B cell (primary cell): ENCODE results near the gene GLYATL1. TPM values are rescaled to one million over a fixed set of nuclear protein-coding genes. Genes with fewer than 3 reads are reported as not detected.
A peak's percentile ranks its signal among the peaks of the same experiment; 100 is the strongest.

Source experiments
- ATAC-seq: fragments of 200-7000 bp; cut with Tn5 transposase; one replicate; pipeline ENCODE4 v1.10.0; 2021; ENCODE audit warnings: low read depth, mild to moderate bottlenecking, moderate number of reproducible peaks, moderate library complexity
- CTCF ChIA-PET: fragments of 350-600 bp; sonication (Branson Sonifier 250); formaldehyde crosslinking; loops from one replicate; lab custom pipeline; 2021; ENCODE audit warnings: antibody characterized with exemption, inconsistent platforms; lab: Charles Lee
- POLR2A ChIA-PET: fragments of 350-600 bp; sonication (Branson Sonifier 250); formaldehyde crosslinking; loops from one replicate; lab custom pipeline; 2021; ENCODE audit warnings: antibody characterized with exemption; lab: Charles Lee
- DNase-seq: peaks from one replicate; pipeline ENCODE4 v3.0.0; 2013
- H2AFZ ChIP-seq: 2 replicates; pipeline ENCODE4 v1.6.1; 2012; ENCODE audit warnings: mild to moderate bottlenecking, low read depth, low read length; ENCODE audit not compliant: insufficient read depth, poor library complexity, severe bottlenecking
- H3K27ac ChIP-seq, 2 donors: 1 replicate in 1 of 2; 2 replicates in 1 of 2; pipeline ENCODE4 v1.5.1; 2012 to 2013; ENCODE audit warnings: low read length in 2 of 2, mild to moderate bottlenecking in 2 of 2, moderate library complexity in 1 of 2
- H3K27me3 ChIP-seq, 4 experiments: fragments of 200-600 bp in 1 of 4; sonication (generic) in 1 of 4; replicated peaks in 1 of 4; 1 replicate in 2 of 4; 2 replicates in 2 of 4; pipeline versions ENCODE4 v1.6.1 to v1.7.0; 2013 to 2016; ENCODE audit warnings: low read length in 3 of 4, mild to moderate bottlenecking in 2 of 4, mixed read lengths in 1 of 4, moderate library complexity in 1 of 4; ENCODE audit not compliant: insufficient read depth in 4 of 4, control insufficient read depth in 3 of 4; ENCODE audit errors: control extremely low read depth in 1 of 4
- H3K36me3 ChIP-seq, 2 experiments: replicated peaks in 1 of 2; 1 replicate in 1 of 2; 2 replicates in 1 of 2; pipeline versions ENCODE4 v1.6.1 to v1.7.1; 2013; ENCODE audit warnings: low read length in 1 of 2; ENCODE audit not compliant: insufficient read depth in 2 of 2, control insufficient read depth in 1 of 2; ENCODE audit errors: control extremely low read depth in 1 of 2, extremely low read depth in 1 of 2
- H3K4me1 ChIP-seq, 2 donors: fragments of 200-600 bp in 1 of 2; sonication (generic) in 1 of 2; 1 replicate in 1 of 2; 2 replicates in 1 of 2; pipeline versions ENCODE4 v1.5.1 to v1.6.1; 2013 to 2017; ENCODE audit warnings: low read length in 2 of 2; ENCODE audit not compliant: control insufficient read depth in 2 of 2, insufficient read depth in 2 of 2
- H3K4me2 ChIP-seq: replicated peaks from 2 replicates; pipeline ENCODE3; 2012; ENCODE audit warnings: mild to moderate bottlenecking, low read depth, low read length; ENCODE audit not compliant: poor library complexity, severe bottlenecking
- H3K4me3 ChIP-seq, 5 experiments: fragments of 200-600 bp in 1 of 5; sonication (generic) in 1 of 5; 1 replicate in 3 of 5; 2 replicates in 2 of 5; pipeline versions ENCODE4 v1.5.1 to v1.7.0; 2011 to 2016; ENCODE audit warnings: low read length in 4 of 5, mild to moderate bottlenecking in 4 of 5, low read depth in 2 of 5, control low read depth in 1 of 5, moderate library complexity in 1 of 5; ENCODE audit not compliant: insufficient read depth in 1 of 5; ENCODE audit errors: control extremely low read depth in 1 of 5, extremely low read depth in 1 of 5
- H3K79me2 ChIP-seq: fragments of 200-600 bp; sonication (generic); one replicate; pipeline ENCODE4 v1.6.0; 2016; ENCODE audit warnings: low read length; ENCODE audit not compliant: control insufficient read depth, insufficient read depth
- H3K9ac ChIP-seq: fragments of 200-600 bp; sonication (generic); 2 replicates; pipeline ENCODE4 v1.6.1; 2017; ENCODE audit warnings: mild to moderate bottlenecking, low read length, moderate library complexity
- H3K9me3 ChIP-seq, 3 donors: one replicate each; pipeline versions ENCODE4 v1.6.1 to v1.7.1; 2013; ENCODE audit warnings: low read length in 2 of 3; ENCODE audit not compliant: control insufficient read depth in 2 of 3, insufficient read depth in 1 of 3; ENCODE audit errors: control extremely low read depth in 1 of 3
- H4K20me1 ChIP-seq: 2 replicates; pipeline ENCODE4 v1.6.0; 2012; ENCODE audit warnings: mild to moderate bottlenecking, low read length; ENCODE audit not compliant: insufficient read depth, control insufficient read depth, poor library complexity, severe bottlenecking
- H3K27ac Mint-ChIP-seq: one replicate; pipeline ENCODE4 v1.8.0; 2021; ENCODE audit warnings: mixed read lengths
- H3K27me3 Mint-ChIP-seq: one replicate; pipeline ENCODE4 v1.8.0; 2021; ENCODE audit warnings: mixed read lengths
- H3K4me1 Mint-ChIP-seq: one replicate; pipeline ENCODE4 v1.8.0; 2021; ENCODE audit warnings: mixed read lengths
- H3K4me3 Mint-ChIP-seq: one replicate; pipeline ENCODE4 v1.8.0; 2021; ENCODE audit warnings: mixed read lengths
- H3K9me3 Mint-ChIP-seq: one replicate; pipeline ENCODE4 v1.8.0; 2022; ENCODE audit warnings: mixed read lengths; ENCODE audit not compliant: insufficient read depth
- EZH2 ChIP-seq: IDR thresholded peaks from 2 replicates; pipeline ENCODE4 v1.6.1; 2012; ENCODE audit warnings: borderline replicate concordance, low read depth, mild to moderate bottlenecking, moderate library complexity, low read length; ENCODE audit not compliant: insufficient read depth, poor library complexity, severe bottlenecking
- WGBS: methylation state at CpG from one replicate; pipeline ENCODE4 v1.1.5; 2013; ENCODE audit warnings: missing lambda C conversion rate; ENCODE audit not compliant: insufficient coverage; 5-methylcytosine and 5-hydroxymethylcytosine counted together
- intact Hi-C: fragments of 100-400 bp; cut with micrococcal nuclease; formaldehyde crosslinking; loops from one replicate; pipeline ENCODE4 v1.10.0; 2022
- polyA plus RNA-seq: library from polyadenylated mRNA; depleted of rRNA; stranded (reverse); fragments of >200 nt; gene quantifications from 2 replicates; pipeline ENCODE4 v1.2.3, GENCODE V29; 2012
- total RNA-seq, 2 donors: library from RNA; stranded (reverse); fragments of 120-200 nt in 1 of 2; gene quantifications; 1 replicate in 1 of 2; 2 replicates in 1 of 2; pipeline versions ENCODE4 v1.2.3 to v1.2.4, GENCODE V29; 2013 to 2022
- TF ChIP-seq, protein P1 (sequence below): fragments of 200-600 bp; IDR thresholded peaks from one replicate; pipeline ENCODE4 v1.8.0; 2022; ENCODE audit warnings: antibody characterized with exemption, mild to moderate bottlenecking

The GLYATL1 gene
- total and polyA plus RNA-seq, 2 donors (not counting 1 experiment from before 2014, with no cell fraction given): not detected

DNA sequence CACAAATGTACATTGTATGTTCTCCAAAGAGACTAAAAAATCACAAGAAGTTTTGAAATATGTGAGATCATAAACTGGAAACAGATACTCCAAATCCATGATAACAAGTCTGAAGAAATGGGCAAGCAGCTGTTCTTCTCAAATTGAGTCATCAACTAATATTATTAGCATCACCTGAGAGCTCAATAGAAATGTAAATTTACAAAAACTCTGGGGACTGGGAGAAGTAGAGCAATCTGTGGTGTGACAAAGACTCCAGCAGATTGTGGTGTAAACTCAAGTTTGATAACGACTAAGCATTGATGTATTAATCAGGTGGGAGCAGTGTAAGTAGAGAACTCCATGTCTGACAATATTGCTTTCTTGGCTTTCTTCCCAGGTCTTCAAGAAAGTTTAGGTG, 53.2 kb downstream of the GLYATL1 start:
- no peak overlapping the region for H3K4me3 ChIP-seq
- H3K36me3 ChIP-seq: no peaks in the 10 kb centered on the region
- ATAC-seq (no peak), DNase-seq (no peak)
- Mint-ChIP-seq H3K4me3 (no peak overlapping the region), H3K4me1 (peaks cover 10% of the 10 kb centered on the region), H3K27ac (no peak overlapping the region), H3K9me3 (no peaks in the 10 kb centered on the region), H3K27me3 (no peaks in the 10 kb centered on the region)
- H4K20me1 ChIP-seq: no peaks in the 10 kb centered on the region
- H3K79me2 ChIP-seq: no peaks in the 10 kb centered on the region
- no peaks in the 10 kb centered on the region for H3K9me3 ChIP-seq
- no peak overlapping the region for H3K9ac ChIP-seq
- H3K4me1 ChIP-seq: peaks cover 6 to 8% of the 10 kb centered on the region in 2 donors
- intact Hi-C loops: no loop called here
- 71% methylated on average over 1 of the region's 1 CpG for WGBS
- TF ChIP-seq EZH2: no peak
- TF ChIP-seq, protein P1, sequence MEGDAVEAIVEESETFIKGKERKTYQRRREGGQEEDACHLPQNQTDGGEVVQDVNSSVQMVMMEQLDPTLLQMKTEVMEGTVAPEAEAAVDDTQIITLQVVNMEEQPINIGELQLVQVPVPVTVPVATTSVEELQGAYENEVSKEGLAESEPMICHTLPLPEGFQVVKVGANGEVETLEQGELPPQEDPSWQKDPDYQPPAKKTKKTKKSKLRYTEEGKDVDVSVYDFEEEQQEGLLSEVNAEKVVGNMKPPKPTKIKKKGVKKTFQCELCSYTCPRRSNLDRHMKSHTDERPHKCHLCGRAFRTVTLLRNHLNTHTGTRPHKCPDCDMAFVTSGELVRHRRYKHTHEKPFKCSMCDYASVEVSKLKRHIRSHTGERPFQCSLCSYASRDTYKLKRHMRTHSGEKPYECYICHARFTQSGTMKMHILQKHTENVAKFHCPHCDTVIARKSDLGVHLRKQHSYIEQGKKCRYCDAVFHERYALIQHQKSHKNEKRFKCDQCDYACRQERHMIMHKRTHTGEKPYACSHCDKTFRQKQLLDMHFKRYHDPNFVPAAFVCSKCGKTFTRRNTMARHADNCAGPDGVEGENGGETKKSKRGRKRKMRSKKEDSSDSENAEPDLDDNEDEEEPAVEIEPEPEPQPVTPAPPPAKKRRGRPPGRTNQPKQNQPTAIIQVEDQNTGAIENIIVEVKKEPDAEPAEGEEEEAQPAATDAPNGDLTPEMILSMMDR: no peak
- H3K27ac ChIP-seq: no peak overlapping the region
- ChIA-PET CTCF (interaction anchor here (1.0 kb wide), 1 partner anchor 9 kb away, joined by 3 read pairs; no protein-coding TSS in a partner anchor), POLR2A (no interaction called here)
- no peak overlapping the region for H3K4me2 ChIP-seq
- no peak overlapping the region for H2AFZ ChIP-seq
- H3K27me3 ChIP-seq: no peaks in the 10 kb centered on the region

DNA sequence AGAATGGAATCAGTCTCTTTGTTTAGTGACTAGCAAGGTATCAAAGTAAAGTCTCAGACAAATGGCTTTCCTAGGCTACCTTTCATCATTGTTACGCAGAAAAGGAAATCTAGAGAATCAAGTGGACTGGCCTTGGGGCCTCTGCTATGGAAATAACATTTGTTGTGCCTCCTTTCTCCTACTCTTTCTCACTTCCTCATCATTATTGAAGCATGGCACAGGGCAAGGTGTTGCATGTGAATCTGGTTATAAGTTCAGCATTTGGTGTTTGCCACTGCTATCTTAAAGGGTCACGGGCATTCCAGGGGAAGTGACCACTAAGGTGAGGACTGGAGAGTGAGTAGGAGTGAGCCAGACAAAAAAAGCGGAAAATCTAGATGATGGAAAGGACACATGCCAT, 54.9 kb downstream of the GLYATL1 start:
- Mint-ChIP-seq H3K27ac (peak overlapping the region; percentile 72), H3K9me3 (no peaks in the 10 kb centered on the region), H3K4me3 (no peak overlapping the region), H3K4me1 (peaks cover 14% of the 10 kb centered on the region), H3K27me3 (no peaks in the 10 kb centered on the region)
- Histone ChIP-seq H2AFZ (no peak overlapping the region), H3K27me3 (no peaks in the 10 kb centered on the region), H4K20me1 (no peaks in the 10 kb centered on the region), H3K4me1 (peaks cover 11 to 13% of the 10 kb centered on the region in 2 donors), H3K9me3 (no peaks in the 10 kb centered on the region), H3K4me2 (peak overlapping the region; percentile 5), H3K79me2 (no peaks in the 10 kb centered on the region), H3K27ac (no peak overlapping the region), H3K4me3 (no peak overlapping the region), H3K36me3 (no peaks in the 10 kb centered on the region), H3K9ac (no peak overlapping the region)
- 53% methylated on average over 3 of the region's 3 CpGs for WGBS
- TF ChIP-seq, protein P1: no peak
- TF ChIP-seq EZH2: no peak
- intact Hi-C loops: no loop called here
- ChIA-PET CTCF (no interaction called here), POLR2A (no interaction called here)
- ATAC-seq (peak; percentile 31), DNase-seq (no peak)
